Psoas muscle (tissue), 8 donors: ENCODE measurements around the gene ITGA11. TPM values are rescaled to one million over a fixed set of nuclear protein-coding genes. Genes with fewer than 3 reads are reported as not detected.

Experiments
- ATAC-seq, 4 donors: fragments of 200-7000 bp; cut with Tn5 transposase; one replicate each; pipeline ENCODE4 v1.9.1; 2020; ENCODE audit warnings: moderate library complexity in 3 of 4, mild to moderate bottlenecking in 2 of 4
- DNase-seq, 2 donors: peaks; one replicate each; pipeline ENCODE4 v3.0.0-alpha.2; 2020
- H3K27ac ChIP-seq: fragments of 200-600 bp; one replicate; pipeline ENCODE4 v1.8.0; 2022
- H3K27me3 ChIP-seq, 3 donors: fragments of 200-600 bp in 1 of 3; one replicate each; pipeline versions ENCODE4 v1.6.1 to v1.8.0; 2013 to 2022; ENCODE audit warnings: low read length in 2 of 3, mild to moderate bottlenecking in 2 of 3, moderate library complexity in 1 of 3; ENCODE audit not compliant: insufficient read depth in 3 of 3
- H3K36me3 ChIP-seq, 2 donors: fragments of 200-600 bp in 1 of 2; one replicate each; pipeline versions ENCODE4 v1.6.1 to v1.8.0; 2013 to 2022; ENCODE audit warnings: low read depth in 1 of 2, mild to moderate bottlenecking in 1 of 2, moderate library complexity in 1 of 2; ENCODE audit not compliant: insufficient read depth in 1 of 2
- H3K4me1 ChIP-seq: fragments of 200-600 bp; one replicate; pipeline ENCODE4 v1.8.0; 2022
- H3K4me3 ChIP-seq: fragments of 200-600 bp; one replicate; pipeline ENCODE4 v1.8.0; 2022; ENCODE audit warnings: mild to moderate bottlenecking
- H3K9me3 ChIP-seq: fragments of 200-600 bp; one replicate; pipeline ENCODE4 v1.8.0; 2022
- CTCF ChIP-seq: fragments of 200-600 bp; IDR thresholded peaks from one replicate; pipeline ENCODE4 v1.8.0; 2022; ENCODE audit warnings: antibody characterized with exemption
- WGBS, 3 donors: extraction: QIAGEN DNeasy Blood & Tissue Kit; methylation state at CpG; one replicate each; pipeline versions ENCODE4 v1.1.6 to v1.1.7; 2013; 5-methylcytosine and 5-hydroxymethylcytosine counted together
- intact Hi-C, 2 donors: fragments of 100-400 bp; cut with DNase I; formaldehyde crosslinking; loops; one replicate each; pipeline versions ENCODE4 v1.11.0 to v1.14.2; 2022
- polyA plus RNA-seq, 3 donors: library from polyadenylated mRNA; stranded (reverse); fragments of 200-250 nt; gene quantifications; one replicate each; pipeline ENCODE4 v1.2.3, GENCODE V29; 2013
- total RNA-seq, 4 donors: library from RNA; stranded (reverse); fragmentation: NEBNext Ultra II Directional in 2 of 4; extraction: Animal tissue kit (Norgen Biotek cat#: 25700) in 2 of 4; gene quantifications; one replicate each; pipeline versions ENCODE4 v1.2.1 to v1.2.4, GENCODE V29; 2021 to 2023
- donor health status: healthy with polysubstance abuse.
- donor health status: DM: no; HTN: no; CAD: no; lungs with moderate emphysema.
- donor health status: Bipolar disorder and iron deficiency.
- donor health status: healthy.
- donor health status: DM: yes; HTN: yes; CAD: no.
- donor health status: DM: no; HTN: no; CAD: no.
- donor health status: DM: no; HTN: no; CAD: no.
- donor health status: DM: yes; HTN: yes; CAD: no.

The ITGA11 gene
- total and polyA plus RNA-seq, 7 donors = 0.10 to 7.9 (median 0.97) TPM

- 2 to 5% (median 3%) methylated on average over 52 to 69 of the region's 69 CpGs for WGBS, 3 donors
- no peak overlapping the region for H3K27ac ChIP-seq
- peaks cover 0 to 41% (median 20%) of the 10 kb centered on the region in 3 donors for H3K27me3 ChIP-seq
- no peaks in the 10 kb centered on the region for H3K36me3 ChIP-seq
- ATAC-seq (peak; percentile 24 to 56 (median 38)), DNase-seq (peak; percentile 65 to 72)
- intact Hi-C loops = no loop called here
- H3K4me1 ChIP-seq = peaks cover 8% of the 10 kb centered on the region
- H3K9me3 ChIP-seq = no peaks in the 10 kb centered on the region
- no peak for TF ChIP-seq CTCF
- H3K4me3 ChIP-seq = peak overlapping the region; percentile 66
Observed at GRCh38 chr15:68431037-68431791, 749 bp downstream of the ITGA11 start.

GRCh38 chr15:68430471-68431036 is 1.4 kb downstream of the ITGA11 start:
- intact Hi-C loops = no loop called here
- WGBS, 3 donors = 63 to 72% (median 65%) methylated on average over 11 to 12 of the region's 12 CpGs
- no peak overlapping the region for H3K27ac ChIP-seq
- ATAC-seq (no peak), DNase-seq (no peak)
- peaks cover 0 to 41% (median 20%) of the 10 kb centered on the region in 3 donors for H3K27me3 ChIP-seq
- no peak for TF ChIP-seq CTCF
- H3K36me3 ChIP-seq = no peaks in the 10 kb centered on the region
- H3K9me3 ChIP-seq = no peaks in the 10 kb centered on the region
- peaks cover 8% of the 10 kb centered on the region for H3K4me1 ChIP-seq
- peak overlapping the region; percentile 66 for H3K4me3 ChIP-seq

GRCh38 chr15:68429691-68430470 is 2.1 kb downstream of the ITGA11 start:
- Histone ChIP-seq H3K4me3 (no peak overlapping the region), H3K27ac (no peak overlapping the region), H3K4me1 (peaks cover 8% of the 10 kb centered on the region), H3K27me3 (peaks cover 0 to 41% (median 20%) of the 10 kb centered on the region in 3 donors), H3K36me3 (no peaks in the 10 kb centered on the region), H3K9me3 (no peaks in the 10 kb centered on the region)
- TF ChIP-seq CTCF = no peak
- intact Hi-C loops = no loop called here
- WGBS, 3 donors = 92 to 96% (median 94%) methylated on average over 5 of the region's 5 CpGs
- no peak for DNase-seq
- no peak for ATAC-seq

- Histone ChIP-seq H3K4me3 (no peak overlapping the region), H3K27ac (no peak overlapping the region), H3K27me3 (peaks cover 0 to 27% (median 13%) of the 10 kb centered on the region in 3 donors), H3K36me3 (no peaks in the 10 kb centered on the region), H3K4me1 (peaks cover 8% of the 10 kb centered on the region), H3K9me3 (no peaks in the 10 kb centered on the region)
- intact Hi-C loops = no loop called here
- ATAC-seq = no peak
- TF ChIP-seq CTCF = no peak
- 65 to 94% (median 93%) methylated on average over 2 of the region's 2 CpGs for WGBS, 3 donors
- DNase-seq = no peak
Observed at GRCh38 chr15:68428431-68428940, 3.5 kb downstream of the ITGA11 start.
